Hematopoietic multipotent progenitor cell treated with erythropoietin and hydrocortisone succinate and interleukin-3 and kit ligand, for 17 days (in vitro differentiated cells): Measurements from ENCODE around the gene TTC8.
"Not testable (repeated sequence)": the region's sequence is repeated elsewhere in the genome, so short reads cannot be mapped to it uniquely, and the experiment has no call there.

Experiments
- DNase-seq: peaks from one replicate; pipeline ENCODE4 v3.0.0-alpha.2; 2015; ENCODE audit warnings: low spot score

TTC8 gene

DNA sequence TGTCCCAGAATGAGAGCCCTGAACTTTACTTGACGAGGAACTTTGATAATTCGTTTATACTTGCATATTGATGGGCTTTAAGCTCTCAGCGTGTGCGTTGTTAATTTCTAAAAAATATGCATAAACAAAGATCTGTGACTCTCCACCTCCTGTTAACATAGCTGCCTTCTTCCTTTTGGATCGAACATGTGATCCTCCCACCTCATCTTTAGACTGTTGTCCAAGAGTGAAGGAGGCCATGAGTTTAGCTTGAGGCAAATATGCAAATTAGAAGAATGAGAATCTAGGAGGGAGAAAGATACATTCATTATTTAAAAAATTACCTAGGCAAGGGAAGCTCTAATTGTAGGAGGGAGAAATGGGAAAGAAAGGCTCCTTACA is 617 bp downstream of the TTC8 start:
- DNase-seq, result no peak

DNA sequence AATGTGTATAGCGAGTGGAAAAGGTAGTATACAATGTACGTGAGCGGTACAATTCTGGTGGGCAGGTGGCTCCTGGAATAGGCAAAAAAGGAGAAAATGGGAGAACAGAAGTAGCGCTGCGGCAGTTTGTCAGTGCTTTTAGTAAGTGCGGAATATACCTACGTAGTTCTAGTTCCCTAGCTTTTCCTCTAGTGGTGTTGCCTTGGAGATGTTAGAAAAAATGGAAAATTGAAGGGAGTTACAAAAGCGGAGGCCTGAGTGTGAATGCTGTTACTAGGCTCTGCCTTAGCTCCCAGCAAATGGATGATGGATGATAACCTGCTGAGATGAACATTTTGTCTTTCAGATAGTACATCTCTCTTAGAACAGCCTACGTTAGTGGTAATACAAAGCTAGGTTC is 1.1 kb downstream of the TTC8 start:
- DNase-seq, result no peak

DNA sequence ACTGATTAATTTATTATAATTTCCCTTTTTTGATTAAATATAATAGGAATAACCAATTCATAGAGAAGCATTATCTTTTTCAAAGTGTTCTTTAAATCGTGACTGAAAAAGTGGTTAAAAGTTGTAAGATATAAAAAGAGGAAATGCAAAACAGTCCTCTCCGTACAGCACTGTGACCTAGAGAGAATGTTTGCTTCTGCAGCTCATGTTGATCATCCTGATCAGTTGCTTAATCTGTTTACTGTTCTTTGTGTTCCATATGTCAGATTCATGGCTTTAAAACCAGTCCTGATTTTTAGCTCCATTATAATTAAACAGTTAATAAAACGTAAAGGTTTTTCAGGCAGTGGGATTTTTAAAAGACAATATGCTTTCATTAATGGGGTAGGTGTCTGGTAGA is 4.7 kb downstream of the TTC8 start:
- DNase-seq, result no peak

DNA sequence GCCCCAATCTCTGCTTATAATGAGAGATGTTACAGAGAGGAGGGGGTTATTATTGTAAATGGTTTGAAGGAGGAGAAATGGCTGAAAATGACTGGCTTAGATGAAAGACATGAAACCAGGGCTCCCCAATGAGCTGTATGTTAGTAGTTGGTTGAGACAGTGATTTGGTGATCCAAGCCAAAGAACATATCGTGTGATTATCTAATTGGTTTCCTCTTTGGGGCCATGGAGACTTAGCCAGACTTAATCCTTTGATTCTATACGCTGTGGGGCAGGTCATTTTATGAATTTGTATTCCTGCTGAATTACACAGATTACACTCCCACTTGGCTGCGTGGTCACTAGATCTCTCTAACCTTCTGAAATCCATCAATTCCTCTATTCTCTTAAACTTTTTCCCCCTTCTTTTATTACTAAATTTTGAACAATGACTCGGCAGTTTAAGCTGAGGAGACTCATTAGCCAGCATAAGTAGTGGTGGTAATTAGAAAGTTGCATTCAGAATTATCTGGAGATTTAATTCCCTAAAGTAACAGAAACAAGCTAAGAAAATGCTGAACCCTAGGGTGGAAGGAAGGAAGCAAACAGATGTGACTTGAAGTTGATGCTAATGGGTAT is 5.3 kb downstream of the TTC8 start:
- DNase-seq, result no peak

DNA sequence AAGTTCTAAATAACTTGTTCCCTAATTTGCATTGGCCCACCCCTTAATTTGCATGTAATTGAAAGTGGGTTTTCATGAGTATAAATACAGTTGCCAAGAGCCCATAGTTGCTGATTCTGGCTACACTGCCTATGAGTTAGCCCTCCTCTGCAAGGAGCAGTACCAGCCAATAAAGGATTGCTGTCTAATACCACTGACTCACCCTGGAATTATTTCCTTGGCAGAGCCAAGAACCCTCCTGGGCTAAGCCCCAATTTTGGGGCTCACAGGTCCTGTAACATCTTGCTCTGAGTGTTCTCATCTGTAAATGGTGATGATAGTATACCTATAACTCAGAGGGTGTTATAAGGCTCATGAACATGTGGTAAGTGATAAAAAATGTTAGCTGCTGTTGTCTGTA is 6.8 kb downstream of the TTC8 start:
- DNase-seq, result no peak

DNA sequence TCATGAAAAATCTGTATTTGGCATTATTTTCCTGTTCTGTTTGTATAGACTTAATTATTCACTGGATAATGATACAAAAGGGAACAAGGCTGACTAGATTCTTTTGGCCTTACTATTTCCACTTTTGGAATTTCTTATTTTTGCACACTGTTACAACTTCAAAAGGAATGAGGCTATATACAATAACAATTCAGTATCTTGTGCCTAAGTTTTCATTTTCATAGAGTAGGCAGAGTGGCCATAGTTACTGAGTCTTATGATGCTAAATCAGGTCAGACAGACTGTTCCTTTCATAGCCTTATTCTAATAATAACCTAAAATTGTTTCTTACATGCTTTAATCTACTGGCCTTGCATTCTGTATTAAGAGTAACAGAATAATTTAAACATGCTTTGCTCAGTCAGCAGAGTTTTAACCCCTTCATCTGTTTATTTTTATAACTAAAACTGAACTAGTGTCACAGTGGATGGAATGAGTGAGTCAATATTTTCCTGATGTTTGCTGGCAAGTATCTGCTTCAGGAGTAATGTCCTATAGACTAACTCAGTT is 10.5 kb downstream of the TTC8 start:
- DNase-seq, result no peak

DNA sequence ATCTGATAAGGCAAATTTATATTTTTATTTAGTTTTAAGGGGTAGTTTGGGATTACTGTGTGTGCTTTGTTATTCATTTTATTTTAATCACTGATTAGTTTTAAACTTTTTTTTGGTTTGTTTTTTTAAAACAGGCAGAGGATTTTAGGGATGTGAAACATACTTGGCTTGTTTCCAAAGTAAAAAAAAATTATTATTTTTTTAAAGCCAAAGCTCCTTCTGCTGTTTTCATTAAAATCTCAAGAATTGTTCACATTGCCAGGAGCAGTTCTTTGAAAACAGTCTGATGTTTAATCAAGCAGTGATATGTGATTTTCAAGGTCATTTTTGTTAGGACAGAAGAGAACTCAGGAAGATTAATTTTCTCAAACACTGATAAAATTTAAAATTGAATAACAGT is 11.2 kb downstream of the TTC8 start:
- DNase-seq, result no peak

DNA sequence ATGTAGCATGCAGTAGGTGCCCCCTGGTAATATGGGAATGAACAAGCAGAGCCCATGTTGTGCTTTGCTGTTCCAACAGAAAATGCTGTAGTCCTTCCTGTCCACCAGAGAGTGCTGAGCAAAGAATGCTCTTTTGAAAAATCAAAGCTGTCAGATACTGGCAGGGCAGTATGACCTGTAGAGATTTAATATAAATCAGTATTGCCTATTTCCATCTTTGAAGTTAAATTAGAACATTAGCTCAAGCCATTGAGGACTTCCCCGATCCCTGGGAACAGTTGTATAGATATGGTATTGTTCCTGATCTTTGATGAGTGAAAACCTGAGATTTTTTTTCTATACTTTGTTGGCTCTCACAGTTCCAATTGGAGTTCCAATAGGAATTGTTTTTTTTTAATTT is 13.0 kb downstream of the TTC8 start:
- DNase-seq, result no peak

DNA sequence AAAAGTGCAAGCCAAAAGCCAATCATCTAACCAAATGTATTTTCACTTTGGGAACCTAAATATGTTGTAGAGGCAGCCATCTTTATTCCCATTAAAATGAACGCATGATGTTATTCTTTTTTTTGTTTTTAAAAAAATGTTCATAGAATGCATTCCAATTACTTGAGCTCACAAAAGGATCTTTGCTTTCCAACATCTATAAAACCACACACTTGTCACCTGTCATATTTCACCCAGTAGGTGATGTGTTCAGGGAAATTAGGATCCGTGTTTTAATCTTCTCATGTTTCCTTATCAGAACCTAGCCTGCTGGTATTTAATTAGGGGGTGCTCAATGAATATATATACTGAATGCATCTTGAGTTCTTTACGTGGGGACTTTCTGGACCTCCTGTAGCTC is 13.6 kb downstream of the TTC8 start:
- DNase-seq, result no peak

DNA sequence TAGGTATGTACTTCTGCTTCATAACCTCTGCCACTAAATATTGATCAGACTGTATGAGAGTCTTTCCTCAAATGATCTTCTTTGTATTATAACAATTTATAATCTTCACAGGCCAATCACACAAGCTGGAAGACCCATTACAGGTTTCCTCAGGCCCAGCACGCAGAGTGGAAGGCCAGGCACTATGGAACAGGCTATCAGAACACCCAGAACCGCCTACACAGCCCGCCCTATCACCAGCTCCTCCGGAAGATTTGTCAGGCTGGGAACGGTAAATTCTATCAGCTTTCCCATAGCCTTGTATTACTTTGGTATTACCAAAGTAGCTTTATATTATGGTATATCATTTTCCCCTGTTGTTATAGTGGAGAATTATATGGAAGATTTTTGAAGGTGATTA is 16.5 kb downstream of the TTC8 start:
- no peak for DNase-seq

DNA sequence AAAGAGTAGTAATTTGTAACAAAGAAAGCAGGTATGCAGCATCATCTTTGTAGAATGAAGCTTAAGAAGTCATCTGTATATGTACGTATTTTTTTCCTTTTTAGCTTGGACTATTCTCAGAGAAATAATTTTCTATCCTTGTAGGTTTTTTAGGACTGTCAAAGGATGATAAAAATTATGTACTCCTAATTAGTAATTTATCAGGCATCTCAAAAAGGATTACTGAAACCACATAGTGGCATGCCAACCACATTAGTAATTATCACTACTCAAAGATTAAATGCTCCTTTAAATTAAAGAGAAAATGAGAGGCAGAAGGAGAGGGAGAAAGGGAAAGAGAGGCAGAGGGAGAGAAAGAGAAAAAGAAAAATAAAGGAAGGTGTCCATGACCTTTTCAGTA is 17.3 kb downstream of the TTC8 start:
- DNase-seq, result no peak

DNA sequence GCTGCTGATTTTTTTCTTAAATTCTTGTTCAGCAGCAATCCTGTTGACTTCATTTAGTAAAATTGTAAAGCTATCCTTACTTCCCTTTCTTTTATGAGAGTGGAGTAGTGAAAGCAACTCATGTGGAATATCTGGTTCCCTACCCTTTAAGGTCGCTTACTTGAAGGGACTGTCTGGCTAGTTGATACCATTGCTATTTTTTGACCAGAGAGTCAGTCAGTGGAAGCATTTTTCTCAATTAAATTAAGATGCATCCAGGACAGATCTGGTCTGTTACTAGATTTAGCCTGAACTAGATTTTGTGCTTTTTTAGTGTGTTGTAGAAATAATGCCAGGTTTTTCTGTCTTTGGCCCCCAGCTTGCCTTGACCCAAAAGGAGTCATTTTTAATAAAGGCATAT is 18.0 kb downstream of the TTC8 start:
- DNase-seq, result no peak

DNA sequence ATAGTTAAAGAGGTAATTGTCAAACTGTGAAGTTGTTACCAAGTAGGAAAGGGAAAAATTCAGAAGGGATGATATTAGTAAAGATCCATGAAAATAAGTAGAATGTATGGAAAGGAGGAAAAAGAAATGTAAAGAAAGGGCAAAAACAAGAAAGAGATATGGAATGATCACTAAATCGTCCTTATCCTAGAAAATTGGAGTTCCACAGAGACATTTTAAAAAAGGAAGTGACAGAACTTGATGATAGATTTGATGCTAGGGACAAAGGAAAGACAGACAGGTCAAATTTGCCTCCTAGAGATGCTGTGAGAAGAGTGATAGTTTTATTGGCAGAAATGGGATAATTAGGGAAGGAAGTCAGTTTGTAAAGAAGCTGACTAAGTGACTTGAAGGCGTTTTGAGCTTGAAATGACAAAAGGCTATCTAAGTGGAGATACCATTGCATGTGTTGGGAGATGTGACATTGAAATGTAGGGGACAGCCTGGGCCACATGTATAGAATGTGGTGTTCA is 20.6 kb downstream of the TTC8 start:
- no peak for DNase-seq

DNA sequence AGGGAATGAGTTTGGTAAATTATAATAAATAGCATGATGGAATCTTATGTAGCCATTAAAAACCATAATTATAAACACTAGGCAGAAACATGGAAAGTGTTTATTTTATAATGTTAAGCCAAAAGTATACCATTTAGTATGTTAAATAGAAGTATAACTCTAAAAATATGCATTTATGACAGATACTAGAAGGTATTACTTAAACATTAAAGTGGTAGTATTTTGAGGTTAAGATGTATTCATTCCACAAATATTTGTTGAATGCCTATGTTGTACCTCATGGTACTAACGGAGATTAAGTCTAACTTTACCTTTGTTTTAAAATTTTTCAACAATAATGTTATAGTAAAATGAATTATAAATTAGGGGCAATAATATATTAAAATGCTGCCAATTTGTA is 24.1 kb downstream of the TTC8 start:
- DNase-seq, result no peak

DNA sequence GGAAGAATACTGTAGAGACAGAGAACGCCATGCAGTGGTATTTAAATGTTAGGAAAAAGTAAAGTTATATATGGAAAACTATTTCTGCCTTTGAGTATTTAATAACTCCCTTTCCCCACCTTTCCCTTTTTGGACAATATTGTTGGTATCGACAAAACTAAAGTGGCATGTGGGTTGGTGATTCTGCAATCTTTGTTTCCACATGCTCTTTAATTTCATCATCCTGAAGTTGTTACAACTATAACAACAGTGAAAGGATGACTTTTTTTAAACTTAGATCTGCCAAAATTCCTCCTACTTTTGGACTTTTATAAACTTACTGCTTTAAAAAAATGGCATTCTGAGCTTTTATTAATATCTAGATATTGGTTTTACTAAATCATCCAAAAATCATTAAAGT is 25.3 kb downstream of the TTC8 start:
- no peak for DNase-seq

DNA sequence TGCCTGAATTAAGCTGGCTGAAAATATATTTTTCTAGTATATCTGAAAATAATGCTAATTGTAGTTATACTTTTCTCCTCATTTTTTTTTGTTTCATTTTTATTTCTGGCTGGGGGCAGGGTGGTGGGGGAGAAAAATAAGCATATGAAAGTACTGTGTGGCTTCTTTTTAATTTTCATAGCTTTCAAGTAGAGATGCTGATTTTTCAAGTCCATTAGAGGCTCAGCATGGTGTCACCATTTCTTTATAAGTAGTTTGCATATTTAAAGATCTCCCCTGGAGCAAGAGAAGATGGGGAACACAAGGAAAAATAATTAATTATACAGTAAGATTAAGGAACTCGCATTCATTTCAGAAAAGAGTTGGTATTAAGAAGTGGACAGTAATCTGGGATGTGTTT is 27.1 kb downstream of the TTC8 start:
- no peak for DNase-seq

DNA sequence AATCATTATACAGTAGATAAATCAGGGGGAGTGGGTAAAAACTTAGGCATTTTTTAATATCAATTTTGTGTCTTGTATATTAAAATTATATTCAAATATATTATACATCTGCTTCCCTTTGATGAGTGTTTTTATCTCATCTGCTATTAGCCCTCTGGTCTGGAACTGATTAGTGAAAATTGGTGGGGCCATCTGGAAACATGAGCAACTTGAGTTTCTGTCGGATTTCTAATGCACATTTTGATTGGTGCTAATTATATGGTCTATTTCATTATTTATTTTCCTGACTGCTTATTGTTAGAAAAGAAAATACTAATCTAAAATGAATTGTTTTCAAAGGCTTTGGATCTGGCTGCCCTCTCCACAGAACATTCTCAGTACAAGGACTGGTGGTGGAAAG is 28.2 kb downstream of the TTC8 start:
- no peak for DNase-seq

DNA sequence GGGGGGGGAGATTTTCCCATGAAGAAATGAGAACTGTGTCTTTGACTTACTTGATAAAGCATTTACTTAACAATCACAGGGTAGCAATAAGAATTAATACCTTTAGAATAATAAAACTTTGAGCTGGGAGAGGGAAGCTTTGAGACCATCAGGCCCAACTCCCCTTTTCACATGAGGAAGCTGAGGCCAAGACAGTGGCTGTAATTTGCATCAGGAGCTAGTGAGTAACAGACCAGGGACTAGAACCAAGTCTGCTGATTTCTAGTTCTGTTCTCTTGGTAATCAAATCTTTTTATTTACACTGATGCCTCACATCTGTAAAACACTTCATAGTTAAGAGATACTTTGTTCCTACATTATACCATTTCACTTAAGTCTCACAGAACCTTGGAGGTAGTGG is 28.7 kb downstream of the TTC8 start:
- DNase-seq, result no peak

DNA sequence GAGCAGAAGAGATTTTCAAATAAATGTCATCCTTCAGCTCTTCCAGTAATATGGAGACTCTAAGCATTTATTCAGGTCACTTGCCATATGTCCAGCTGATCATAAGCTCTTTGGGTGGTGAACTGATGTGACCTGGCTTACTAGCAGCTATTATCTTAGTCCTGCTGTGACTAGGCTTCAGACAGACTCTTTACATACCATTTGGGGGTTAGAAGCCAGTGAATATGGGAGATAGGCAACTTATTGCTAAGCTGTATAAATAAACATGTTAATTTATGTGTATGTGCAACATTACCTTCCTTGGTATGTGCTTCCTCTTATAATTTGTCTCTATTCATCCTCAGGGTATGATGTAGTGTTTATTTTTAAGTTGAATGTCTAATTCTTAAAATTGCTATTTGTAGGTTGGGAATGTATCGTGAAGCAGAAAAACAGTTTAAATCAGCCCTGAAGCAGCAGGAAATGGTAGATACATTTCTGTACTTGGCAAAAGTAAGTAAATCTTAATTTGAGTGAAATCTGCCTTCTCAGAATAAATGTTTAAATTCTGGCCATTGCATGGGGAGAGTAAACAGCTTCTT is 32.4 kb downstream of the TTC8 start:
- no peak for DNase-seq

DNA sequence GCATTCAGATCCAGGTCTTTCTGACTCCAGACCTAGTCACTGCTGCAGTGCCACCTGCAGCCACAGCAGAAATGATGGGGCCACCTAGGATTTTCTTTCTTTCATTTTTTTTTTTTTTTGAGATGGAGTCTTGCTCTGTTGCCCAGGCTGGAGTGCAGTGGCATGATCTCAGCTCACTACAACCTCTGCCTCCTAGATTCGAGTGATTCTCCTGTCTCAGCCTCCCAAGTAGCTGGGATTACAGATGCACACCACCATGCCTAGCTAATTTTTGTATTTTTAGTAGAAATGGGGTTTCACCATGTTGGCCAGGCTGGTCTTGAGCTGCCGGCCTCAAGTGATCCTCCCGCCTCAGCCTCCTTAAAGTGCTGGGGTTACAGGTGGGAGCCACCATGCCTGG is 33.4 kb downstream of the TTC8 start:
- not testable (repeated sequence) for DNase-seq

DNA sequence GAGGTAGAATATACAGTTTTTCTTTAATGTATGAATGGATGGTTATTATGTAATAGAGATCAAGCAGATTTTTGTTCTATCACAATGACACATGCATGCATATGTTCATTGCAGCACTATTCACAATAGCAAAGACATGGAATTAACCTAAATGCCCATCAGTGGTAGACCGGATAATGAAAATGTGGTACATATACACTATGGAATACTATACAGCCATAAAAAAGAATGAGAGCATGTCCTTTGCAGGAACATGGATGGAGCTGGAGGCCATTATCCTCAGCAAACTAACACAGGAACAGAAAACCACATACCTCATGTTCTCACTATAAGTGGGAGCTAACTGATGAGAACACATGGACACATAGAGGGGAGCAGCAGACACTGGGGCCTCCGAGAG is 34.7 kb downstream of the TTC8 start:
- not testable (repeated sequence) for DNase-seq

DNA sequence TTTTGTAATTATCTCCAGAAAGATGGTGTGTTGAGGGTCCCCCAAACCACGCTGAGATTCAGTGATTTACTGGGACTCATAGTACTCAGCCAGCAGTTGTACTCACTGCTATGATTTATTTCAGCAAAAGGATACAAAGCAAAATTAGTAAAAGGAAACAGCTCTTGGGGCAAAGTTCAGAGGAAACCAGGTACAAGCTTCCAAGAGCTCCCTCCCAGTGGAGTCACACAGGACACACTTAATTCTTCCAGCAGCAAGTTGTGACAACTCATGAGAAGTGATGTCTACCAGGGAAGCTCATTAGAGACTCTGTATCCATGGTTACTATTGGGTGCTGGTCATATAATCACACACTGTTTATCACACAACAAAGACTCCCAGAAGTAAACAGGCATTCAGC is 38.7 kb downstream of the TTC8 start:
- DNase-seq, result no peak

DNA sequence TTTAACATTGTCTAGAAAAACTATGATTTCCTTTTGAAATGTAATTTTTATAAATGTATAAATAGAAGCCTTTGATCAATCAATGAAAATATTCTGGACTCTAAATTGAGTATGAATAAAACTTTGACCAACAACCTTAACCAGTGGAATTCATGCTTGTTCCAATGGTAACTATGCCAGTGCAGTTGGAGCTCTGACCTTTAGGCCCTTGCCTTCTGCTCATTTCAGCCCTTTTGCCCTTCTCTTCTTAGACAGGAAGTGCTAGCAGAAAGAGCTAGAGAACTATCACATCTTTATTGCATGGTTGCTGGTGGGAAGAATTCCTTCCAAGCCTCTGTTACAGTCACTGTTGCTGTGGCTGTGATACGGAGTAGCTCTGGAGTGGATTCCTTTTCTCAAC is 39.7 kb downstream of the TTC8 start:
- DNase-seq, result no peak

DNA sequence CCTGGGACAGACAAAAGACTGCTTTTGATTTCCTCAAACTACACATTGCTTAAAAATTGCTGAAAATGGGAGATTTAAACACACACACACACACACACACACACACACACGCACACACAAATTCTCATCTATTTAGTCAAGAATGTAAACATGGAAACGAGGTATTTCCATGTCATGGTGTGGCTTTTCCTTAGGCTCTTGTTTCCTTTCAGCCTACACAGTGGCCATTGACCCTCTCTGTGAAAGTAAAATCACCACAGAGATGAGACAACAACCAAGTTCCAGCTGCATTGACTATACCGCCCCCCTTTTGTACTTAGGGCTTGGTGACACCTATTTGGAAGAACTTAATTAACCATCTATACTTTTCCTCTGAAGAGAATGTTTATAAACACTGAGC is 41.9 kb downstream of the TTC8 start:
- no peak for DNase-seq
